ENCODE measurements around the gene RBM10.

RBM10 gene

DNA sequence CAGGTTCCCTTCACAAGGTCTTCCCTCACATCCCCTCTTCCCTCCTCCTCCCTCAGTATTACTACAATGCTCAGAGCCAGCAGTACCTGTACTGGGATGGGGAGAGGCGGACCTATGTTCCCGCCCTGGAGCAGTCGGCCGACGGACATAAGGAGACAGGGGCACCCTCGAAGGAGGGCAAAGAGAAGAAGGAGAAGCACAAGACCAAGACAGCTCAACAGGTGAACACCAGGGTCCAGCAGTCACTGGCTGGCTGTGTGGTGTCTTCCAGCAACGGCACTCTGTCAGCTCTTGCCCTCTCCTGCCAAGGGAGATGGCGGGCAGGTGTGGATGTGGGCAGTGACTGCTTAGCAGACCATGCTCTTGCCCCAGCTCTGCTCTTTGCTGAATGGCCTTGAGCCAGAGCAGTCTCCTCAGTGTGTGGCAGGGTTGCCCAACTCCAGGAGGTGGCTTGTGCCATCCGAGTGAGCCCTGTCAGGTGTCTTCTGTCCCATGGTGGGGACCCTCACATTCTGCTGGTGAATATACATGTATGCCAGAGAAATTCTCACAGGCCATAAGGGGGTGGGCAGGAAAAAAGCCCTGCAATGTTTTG lies 37.2 kb downstream of the RBM10 start:
- TF ChIP-seq, protein P1, sequence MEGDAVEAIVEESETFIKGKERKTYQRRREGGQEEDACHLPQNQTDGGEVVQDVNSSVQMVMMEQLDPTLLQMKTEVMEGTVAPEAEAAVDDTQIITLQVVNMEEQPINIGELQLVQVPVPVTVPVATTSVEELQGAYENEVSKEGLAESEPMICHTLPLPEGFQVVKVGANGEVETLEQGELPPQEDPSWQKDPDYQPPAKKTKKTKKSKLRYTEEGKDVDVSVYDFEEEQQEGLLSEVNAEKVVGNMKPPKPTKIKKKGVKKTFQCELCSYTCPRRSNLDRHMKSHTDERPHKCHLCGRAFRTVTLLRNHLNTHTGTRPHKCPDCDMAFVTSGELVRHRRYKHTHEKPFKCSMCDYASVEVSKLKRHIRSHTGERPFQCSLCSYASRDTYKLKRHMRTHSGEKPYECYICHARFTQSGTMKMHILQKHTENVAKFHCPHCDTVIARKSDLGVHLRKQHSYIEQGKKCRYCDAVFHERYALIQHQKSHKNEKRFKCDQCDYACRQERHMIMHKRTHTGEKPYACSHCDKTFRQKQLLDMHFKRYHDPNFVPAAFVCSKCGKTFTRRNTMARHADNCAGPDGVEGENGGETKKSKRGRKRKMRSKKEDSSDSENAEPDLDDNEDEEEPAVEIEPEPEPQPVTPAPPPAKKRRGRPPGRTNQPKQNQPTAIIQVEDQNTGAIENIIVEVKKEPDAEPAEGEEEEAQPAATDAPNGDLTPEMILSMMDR (IDR thresholded peaks at IDR 0.05; ENCODE audit: control extremely low read depth, extremely low read depth, low read depth, missing control alignments) = no peak
- CTCF ChIA-PET = no interaction called here
- DNase-seq (ENCODE audit: extremely low spot score) = no peak
- POLR2A ChIA-PET = no interaction called here

DNA sequence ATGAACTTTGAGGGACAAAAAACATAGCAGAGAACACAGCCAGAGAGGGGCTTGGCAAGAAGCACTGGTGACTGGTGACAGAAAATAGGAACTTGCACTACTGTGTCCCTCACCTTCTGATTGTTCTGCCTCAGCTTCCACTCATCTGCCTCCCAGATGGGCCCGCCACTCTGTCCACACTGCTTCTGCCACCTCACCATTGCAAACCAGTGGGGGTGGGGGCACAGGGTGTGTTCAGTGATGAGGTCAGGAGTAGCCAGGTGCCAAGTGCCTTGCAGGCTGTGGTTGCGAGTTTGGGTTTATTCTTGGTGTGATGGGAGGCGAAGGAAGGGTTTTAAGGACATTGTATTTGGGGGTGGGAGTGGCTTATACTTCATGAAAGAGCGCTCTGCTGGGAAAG lies 39.5 kb downstream of the RBM10 start:
- POLR2A ChIA-PET = no interaction called here
- CTCF ChIA-PET = no interaction called here

DNA sequence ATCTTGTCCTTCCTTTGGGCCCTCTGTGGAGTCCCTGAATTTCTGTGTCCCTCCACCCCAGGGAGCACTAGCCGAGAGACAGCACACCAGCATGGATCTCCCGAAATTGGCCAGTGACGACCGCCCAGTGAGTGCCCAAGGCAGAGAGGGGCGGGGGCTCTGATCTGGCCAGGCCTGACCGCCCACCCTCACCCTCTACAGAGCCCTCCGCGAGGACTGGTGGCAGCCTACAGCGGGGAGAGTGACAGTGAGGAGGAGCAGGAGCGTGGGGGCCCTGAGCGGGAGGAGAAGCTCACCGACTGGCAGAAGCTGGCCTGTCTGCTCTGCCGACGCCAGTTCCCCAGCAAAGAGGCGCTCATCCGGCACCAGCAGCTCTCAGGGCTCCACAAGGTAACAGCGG lies 40.2 kb downstream of the RBM10 start:
- no peak for DNase-seq (ENCODE audit: extremely low spot score)
- ChIA-PET CTCF (no interaction called here), POLR2A (no interaction called here)
- TF ChIP-seq, protein P1 (IDR thresholded peaks at IDR 0.05; ENCODE audit: control extremely low read depth, extremely low read depth, low read depth, missing control alignments) = no peak

More for the DNA sequence above, 39.5 kb downstream of the RBM10 start:
- DNase-seq (ENCODE audit: extremely low spot score) = no peak
- TF ChIP-seq, protein P1 (IDR thresholded peaks at IDR 0.05; ENCODE audit: control extremely low read depth, extremely low read depth, low read depth, missing control alignments) = no peak

DNA sequence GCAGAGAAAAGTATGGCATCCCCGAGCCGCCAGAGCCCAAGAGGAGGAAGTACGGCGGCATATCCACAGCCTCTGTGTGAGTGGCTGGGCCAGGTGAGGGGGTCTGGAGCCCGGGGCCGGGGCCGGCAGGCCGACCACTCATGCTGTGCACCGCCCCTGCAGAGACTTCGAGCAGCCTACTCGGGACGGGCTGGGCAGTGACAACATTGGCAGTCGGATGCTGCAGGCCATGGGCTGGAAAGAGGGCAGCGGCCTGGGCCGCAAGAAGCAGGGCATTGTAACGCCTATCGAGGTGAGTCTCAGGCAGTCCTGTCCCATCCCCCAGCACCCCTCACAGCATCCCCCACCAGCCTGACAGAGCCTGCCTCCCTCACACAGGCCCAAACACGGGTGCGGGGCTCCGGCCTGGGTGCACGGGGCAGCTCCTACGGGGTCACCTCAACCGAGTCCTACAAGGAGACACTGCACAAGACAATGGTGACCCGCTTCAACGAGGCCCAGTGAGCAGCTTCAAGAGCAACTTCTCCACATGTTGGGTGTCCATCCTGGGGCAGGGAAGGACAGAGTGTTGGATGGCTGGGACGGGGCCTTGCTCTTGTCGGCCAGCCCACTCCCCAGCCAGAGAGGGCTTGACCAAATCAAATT lies 41.2 kb downstream of the RBM10 start:
- TF ChIP-seq, protein P1 (IDR thresholded peaks at IDR 0.05; ENCODE audit: control extremely low read depth, extremely low read depth, low read depth, missing control alignments) = no peak
- CTCF ChIA-PET = interaction anchor here (0.6 kb wide), 1 partner anchor 794 kb away, joined by 3 read pairs; no protein-coding TSS in a partner anchor
- no peak for DNase-seq (ENCODE audit: extremely low spot score)
- POLR2A ChIA-PET = no interaction called here

DNA sequence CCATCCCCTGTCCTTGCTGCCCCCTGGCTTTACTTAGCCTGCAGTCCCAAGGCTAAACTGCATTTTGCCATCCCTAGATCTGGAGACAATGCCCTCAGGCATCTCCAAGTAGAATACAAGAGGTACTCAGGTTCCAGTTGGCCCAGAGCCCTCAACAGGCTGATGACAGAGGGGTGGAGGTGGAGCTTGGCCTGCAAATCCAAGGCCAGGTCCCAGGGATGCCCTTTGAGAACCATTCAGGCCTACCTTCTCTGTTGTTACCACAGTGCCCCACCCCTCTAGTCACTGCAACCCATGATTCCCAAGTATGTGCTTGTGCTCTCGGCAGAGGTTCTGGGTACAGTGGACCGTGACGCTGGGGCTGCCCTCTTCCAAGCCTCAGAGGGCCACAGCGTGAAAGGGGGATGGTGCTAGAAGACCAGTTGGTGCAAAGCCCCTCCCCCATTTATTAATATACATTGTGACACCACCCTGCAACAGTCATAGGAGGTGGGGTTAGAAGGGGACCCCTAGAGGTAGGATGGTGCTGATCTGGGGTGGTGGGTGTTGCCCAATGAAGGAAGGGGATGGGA lies 42.2 kb downstream of the RBM10 start:
- ChIA-PET CTCF (interaction anchor here (0.6 to 1.5 kb wide), 2 partner anchors 42 to 795 kb away, joined by 3 to 5 read pairs; partner anchors contain the start of genes NDUFB11 and RBM10), POLR2A (no interaction called here)
- TF ChIP-seq, protein P1 (IDR thresholded peaks at IDR 0.05; ENCODE audit: control extremely low read depth, extremely low read depth, low read depth, missing control alignments) = no peak
- DNase-seq (ENCODE audit: extremely low spot score) = no peak

DNA sequence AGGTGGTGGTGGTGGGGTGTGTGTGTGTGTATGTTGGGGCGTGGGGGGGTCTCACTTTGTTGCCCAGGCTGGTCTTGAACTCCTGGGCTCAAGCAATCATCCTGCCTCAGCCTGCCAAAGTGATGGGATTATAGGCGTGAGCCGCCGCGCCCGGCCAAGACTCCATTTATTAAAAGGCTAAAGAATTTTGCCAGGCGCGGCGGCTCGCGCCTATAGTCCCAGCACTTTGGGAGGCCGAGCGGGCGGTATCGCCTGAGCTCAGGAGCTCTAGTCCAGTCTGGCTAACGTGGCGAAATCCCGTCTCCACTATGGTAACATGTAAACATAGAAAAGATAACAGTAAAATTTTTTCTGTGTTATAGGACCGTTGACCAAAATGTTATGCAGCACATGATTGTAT lies 44.9 kb downstream of the RBM10 start:
- DNase-seq (ENCODE audit: extremely low spot score) = no peak
- TF ChIP-seq, protein P1 (IDR thresholded peaks at IDR 0.05; ENCODE audit: control extremely low read depth, extremely low read depth, low read depth, missing control alignments) = no peak
- ChIA-PET POLR2A (interaction anchor here (1.4 kb wide), 1 partner anchor 43 kb away, joined by 3 read pairs; the partner anchor contains the start of gene USP11), CTCF (interaction anchor here (0.7 to 2.4 kb wide), 3 partner anchors 28 to 194 kb away, joined by 3 to 13 read pairs (median 5); partner anchors contain the start of gene RBM10)

Measured in GM10248 (cell line).